HAP-1 (cell line): ENCODE results near the gene CSDE1.

Source experiments
- DNase-seq, 2 experiments: peaks; one replicate each; pipeline ENCODE4 v3.0.0-alpha.2; 2016 to 2020; ENCODE audit warnings: low spot score in 2 of 2
- H3K27me3 ChIP-seq: fragments of 250-450 bp; sonication (Bioruptor Pico); 2 replicates; pipeline ENCODE4 v1.5.1; 2020; ENCODE audit warnings: low read depth, mild to moderate bottlenecking, moderate library complexity
- H3K36me3 ChIP-seq: fragments of 250-450 bp; sonication (Bioruptor Pico); replicated peaks from 2 replicates; pipeline ENCODE4 v1.5.1; 2020; ENCODE audit warnings: mild to moderate bottlenecking
- H3K4me1 ChIP-seq: fragments of 250-450 bp; sonication (Bioruptor Pico); 2 replicates; pipeline ENCODE4 v1.5.1; 2020; ENCODE audit warnings: mild to moderate bottlenecking
- H3K4me3 ChIP-seq: fragments of 250-450 bp; sonication (Bioruptor Pico); 2 replicates; pipeline ENCODE4 v1.5.1; 2020; ENCODE audit warnings: mild to moderate bottlenecking, moderate library complexity
- H3K9me3 ChIP-seq: fragments of 250-450 bp; sonication (Bioruptor Pico); 2 replicates; pipeline ENCODE4 v1.5.1; 2020; ENCODE audit warnings: mild to moderate bottlenecking, moderate library complexity
- in situ Hi-C: fragments of 300-500 bp; cut with MboI; formaldehyde crosslinking; loops from 3 replicates; pipeline ENCODE4 v1.14.3; 2020; ENCODE audit warnings: low sequenced_read_pairs, inconsistent platforms, mixed read lengths

CSDE1 gene

GRCh38 chr1:114707604-114708003 lies 50.2 kb downstream of the CSDE1 start:
- Histone ChIP-seq H3K27me3 (no peaks in the 10 kb centered on the region), H3K4me1 (no peaks in the 10 kb centered on the region), H3K36me3 (peaks cover 49% of the 10 kb centered on the region), H3K4me3 (no peak overlapping the region), H3K9me3 (no peaks in the 10 kb centered on the region)
- DNase-seq: no peak
- in situ Hi-C loops: no loop called here

- DNase-seq: no peak
- in situ Hi-C loops: no loop called here
- Histone ChIP-seq H3K27me3 (peaks cover 6% of the 10 kb centered on the region), H3K9me3 (no peaks in the 10 kb centered on the region), H3K4me1 (no peaks in the 10 kb centered on the region), H3K36me3 (peaks cover 13% of the 10 kb centered on the region), H3K4me3 (no peak overlapping the region)
Measured at GRCh38 chr1:114703242-114703641, 54.5 kb downstream of the CSDE1 start.

DNA sequence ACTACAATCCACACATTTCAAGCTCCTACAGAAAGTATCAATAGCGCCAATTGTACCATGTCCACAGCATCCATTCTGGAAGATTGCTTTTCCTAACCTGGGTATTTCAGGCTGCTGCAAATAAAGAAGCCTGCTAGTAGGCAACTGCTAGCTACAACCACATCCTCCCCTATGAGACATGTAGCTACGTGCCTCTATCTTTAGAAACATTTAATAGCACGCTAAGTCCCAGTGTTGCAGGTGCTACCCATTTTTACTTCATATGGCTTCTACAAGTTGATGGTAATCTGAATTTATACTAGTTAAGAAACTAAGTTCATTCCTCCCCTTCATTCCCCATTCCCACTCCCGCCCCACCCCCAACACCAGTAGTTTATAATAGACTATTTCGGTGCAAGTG lies 55.0 kb downstream of the CSDE1 start:
- H3K4me1 ChIP-seq: no peaks in the 10 kb centered on the region
- no peak for DNase-seq
- H3K4me3 ChIP-seq: no peak overlapping the region
- in situ Hi-C loops: no loop called here
- no peaks in the 10 kb centered on the region for H3K9me3 ChIP-seq
- peaks cover 8% of the 10 kb centered on the region for H3K36me3 ChIP-seq
- peaks cover 6% of the 10 kb centered on the region for H3K27me3 ChIP-seq

DNA sequence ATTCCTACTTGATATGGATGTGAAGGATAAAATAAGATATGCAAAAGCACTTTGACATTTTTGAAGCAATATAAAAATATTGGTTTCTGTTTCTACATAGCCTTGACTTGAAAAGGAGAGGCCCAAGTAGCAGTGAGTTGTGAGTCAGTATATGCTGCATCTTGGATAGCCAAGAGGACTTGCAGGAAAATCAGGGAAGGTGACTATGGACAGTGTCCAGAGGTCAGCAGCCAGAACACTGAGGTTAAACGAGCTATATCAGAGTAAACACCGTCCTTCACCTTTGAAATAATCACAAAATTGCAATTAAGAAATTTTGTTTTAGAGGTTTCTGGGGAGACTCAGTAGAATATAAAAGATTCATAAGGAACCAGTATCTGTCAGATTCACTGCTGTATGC lies 55.9 kb downstream of the CSDE1 start:
- no peaks in the 10 kb centered on the region for H3K9me3 ChIP-seq
- no peak overlapping the region for H3K4me3 ChIP-seq
- H3K36me3 ChIP-seq: no peaks in the 10 kb centered on the region; the same call in 1 of the 2 replicates
- H3K27me3 ChIP-seq: peaks cover 6% of the 10 kb centered on the region
- no peak for DNase-seq
- in situ Hi-C loops: no loop called here
- no peaks in the 10 kb centered on the region for H3K4me1 ChIP-seq

GRCh38 chr1:114700036-114700600 lies 57.7 kb downstream of the CSDE1 start:
- peaks cover 3% of the 10 kb centered on the region; the same call in 1 of the 2 replicates for H3K4me1 ChIP-seq
- H3K9me3 ChIP-seq: no peaks in the 10 kb centered on the region
- no peak for DNase-seq
- in situ Hi-C loops: no loop called here
- no peak overlapping the region for H3K4me3 ChIP-seq
- no peaks in the 10 kb centered on the region for H3K36me3 ChIP-seq
- H3K27me3 ChIP-seq: peaks cover 6% of the 10 kb centered on the region

- no peak for DNase-seq
- no peak overlapping the region for H3K4me3 ChIP-seq
- H3K27me3 ChIP-seq: peaks cover 6% of the 10 kb centered on the region
- H3K9me3 ChIP-seq: no peaks in the 10 kb centered on the region
- H3K36me3 ChIP-seq: no peaks in the 10 kb centered on the region
- peaks cover 3% of the 10 kb centered on the region; the same call in 1 of the 2 replicates for H3K4me1 ChIP-seq
- in situ Hi-C loops: no loop called here
Measured at GRCh38 chr1:114696810-114697209, 61.0 kb downstream of the CSDE1 start.

- H3K36me3 ChIP-seq: no peaks in the 10 kb centered on the region
- H3K9me3 ChIP-seq: no peaks in the 10 kb centered on the region
- H3K27me3 ChIP-seq: peaks cover 6% of the 10 kb centered on the region
- in situ Hi-C loops: no loop called here
- DNase-seq: no peak
- peaks cover 3% of the 10 kb centered on the region; the same call in 1 of the 2 replicates for H3K4me1 ChIP-seq
- no peak within 1 kb of the TSS for H3K4me3 ChIP-seq
Measured at GRCh38 chr1:114695430-114696058, 62.2 kb downstream of the CSDE1 start, which contains the start of gene AMPD1. AMPD1 (minus strand) TSS chr1:114695546; CDS start chr1:114695471, 75 bp downstream.

GRCh38 chr1:114694540-114695310 lies 63.1 kb downstream of the CSDE1 start:
- no peak for DNase-seq
- H3K4me1 ChIP-seq: peaks cover 3% of the 10 kb centered on the region; the same call in 1 of the 2 replicates
- no peak overlapping the region for H3K4me3 ChIP-seq
- H3K27me3 ChIP-seq: peaks cover 6% of the 10 kb centered on the region
- in situ Hi-C loops: no loop called here
- no peaks in the 10 kb centered on the region for H3K36me3 ChIP-seq
- H3K9me3 ChIP-seq: no peaks in the 10 kb centered on the region

- no peaks in the 10 kb centered on the region for H3K9me3 ChIP-seq
- H3K4me1 ChIP-seq: peaks cover 3% of the 10 kb centered on the region; the same call in 1 of the 2 replicates
Measured at GRCh38 chr1:114692947-114693346, 64.8 kb downstream of the CSDE1 start.

DNA sequence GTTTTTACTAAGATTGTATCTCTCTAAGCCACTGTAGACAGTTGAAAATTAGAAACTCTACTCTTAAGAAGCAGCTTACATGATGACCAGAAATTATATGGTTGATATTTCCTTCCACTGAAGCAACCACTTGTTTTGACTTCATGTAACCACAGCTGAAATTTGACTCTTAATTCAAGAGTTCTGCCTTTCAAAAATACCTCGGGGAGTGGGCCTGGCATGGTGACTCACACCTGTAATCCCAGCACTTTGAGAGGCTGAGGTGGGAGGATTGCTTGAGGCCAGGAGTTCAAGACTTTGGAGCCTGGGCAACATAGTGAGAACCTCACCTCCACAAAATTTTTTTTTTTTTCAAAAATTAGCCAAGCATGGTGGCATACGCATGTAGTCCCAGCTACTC lies 66.7 kb downstream of the CSDE1 start:
- DNase-seq: no peak
- in situ Hi-C loops: no loop called here

More at GRCh38 chr1:114692947-114693346, 64.8 kb downstream of the CSDE1 start:
- Histone ChIP-seq H3K27me3 (no peaks in the 10 kb centered on the region), H3K36me3 (no peaks in the 10 kb centered on the region), H3K4me3 (no peak overlapping the region)
- no peak for DNase-seq
- in situ Hi-C loops: no loop called here

GRCh38 chr1:114690148-114690547 lies 67.6 kb downstream of the CSDE1 start:
- in situ Hi-C loops: no loop called here
- no peak for DNase-seq
- Histone ChIP-seq H3K27me3 (no peaks in the 10 kb centered on the region), H3K4me1 (no peaks in the 10 kb centered on the region), H3K9me3 (no peaks in the 10 kb centered on the region), H3K36me3 (no peaks in the 10 kb centered on the region), H3K4me3 (no peak overlapping the region)

More for the DNA sequence above, 66.7 kb downstream of the CSDE1 start:
- no peaks in the 10 kb centered on the region for H3K9me3 ChIP-seq
- no peaks in the 10 kb centered on the region for H3K27me3 ChIP-seq
- no peak overlapping the region for H3K4me3 ChIP-seq
- no peaks in the 10 kb centered on the region for H3K36me3 ChIP-seq
- H3K4me1 ChIP-seq: peaks cover 3% of the 10 kb centered on the region; the same call in 1 of the 2 replicates

DNA sequence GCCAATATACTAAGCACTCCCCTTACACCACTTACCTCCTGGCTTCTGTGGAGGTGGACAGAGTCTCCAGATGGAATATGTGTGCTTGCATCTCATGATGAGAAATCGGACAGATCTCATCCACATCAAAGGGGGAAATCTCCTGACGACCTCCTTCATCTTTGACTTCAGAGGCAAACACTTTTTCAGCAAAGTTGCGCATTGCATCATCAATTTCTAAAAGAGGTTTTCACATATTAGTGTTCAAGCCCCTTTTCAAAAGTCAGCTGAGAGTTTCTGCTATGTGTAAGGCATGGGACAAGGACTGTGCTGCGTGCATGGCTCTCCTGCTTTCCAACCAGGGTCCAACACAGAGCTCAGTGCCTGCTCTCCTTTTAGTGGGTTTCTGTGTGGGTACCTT lies 69.3 kb downstream of the CSDE1 start:
- peaks cover 4% of the 10 kb centered on the region; the same call in 1 of the 2 replicates for H3K27me3 ChIP-seq
- H3K4me1 ChIP-seq: no peaks in the 10 kb centered on the region
- H3K36me3 ChIP-seq: no peaks in the 10 kb centered on the region
- H3K4me3 ChIP-seq: no peak overlapping the region
- H3K9me3 ChIP-seq: no peaks in the 10 kb centered on the region
- no peak for DNase-seq
- in situ Hi-C loops: no loop called here

DNA sequence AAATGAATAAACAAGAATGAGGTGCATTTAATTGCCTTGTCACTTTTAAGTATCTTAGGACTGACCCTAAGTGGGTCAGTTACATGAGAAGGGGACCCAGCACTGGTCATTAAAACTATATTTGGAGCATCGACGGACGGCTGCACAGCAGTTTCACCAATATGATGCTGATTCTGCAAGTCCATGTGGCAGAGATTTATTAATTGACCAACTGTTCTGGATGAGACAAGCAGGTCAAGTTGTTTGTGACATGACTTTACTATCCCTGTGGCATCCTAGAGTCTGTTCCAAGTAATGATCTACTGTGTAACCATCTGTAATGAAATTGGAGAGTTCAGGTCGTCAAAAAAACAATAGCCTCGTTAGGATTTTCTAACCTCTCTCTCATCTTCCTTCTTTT lies 71.9 kb downstream of the CSDE1 start:
- in situ Hi-C loops: no loop called here
- Histone ChIP-seq H3K9me3 (no peaks in the 10 kb centered on the region), H3K4me3 (no peak overlapping the region), H3K27me3 (peaks cover 4% of the 10 kb centered on the region; the same call in 1 of the 2 replicates), H3K4me1 (no peaks in the 10 kb centered on the region), H3K36me3 (no peaks in the 10 kb centered on the region)
- DNase-seq: no peak

- Histone ChIP-seq H3K9me3 (no peaks in the 10 kb centered on the region), H3K27me3 (0 out of 2 replicates have a peak, but pooled peaks cover 15% of the 10 kb centered on the region), H3K36me3 (no peaks in the 10 kb centered on the region), H3K4me3 (no peak overlapping the region), H3K4me1 (no peaks in the 10 kb centered on the region)
- in situ Hi-C loops: no loop called here
- no peak for DNase-seq
Measured at GRCh38 chr1:114677691-114678090, 80.1 kb downstream of the CSDE1 start.
